ENCODE results near the gene DEFB131A. TPM values are rescaled to one million over a fixed set of nuclear protein-coding genes. Genes with fewer than 3 reads are reported as not detected.
"Not testable (repeated sequence)": the region's sequence is repeated elsewhere in the genome, so short reads cannot be mapped to it uniquely, and the experiment has no call there.

The DEFB131A gene
- total RNA-seq, 2 donors from 2014 or later, result not detected

GRCh38 chr4:9482871-9483270 is 38.7 kb downstream of the DEFB131A start:
- not testable (repeated sequence) for H3K4me3 Mint-ChIP-seq; H3K27ac Mint-ChIP-seq; H3K9me3 Mint-ChIP-seq; H3K36me3 Mint-ChIP-seq (ENCODE audit: low read depth); ATAC-seq (replicated peaks); H3K27me3 Mint-ChIP-seq; H3K4me1 Mint-ChIP-seq

GRCh38 chr4:9483682-9484081 is 39.5 kb downstream of the DEFB131A start:
- not testable (repeated sequence) for H3K4me1 Mint-ChIP-seq; H3K4me3 Mint-ChIP-seq; H3K36me3 Mint-ChIP-seq (ENCODE audit: low read depth); H3K27me3 Mint-ChIP-seq; H3K9me3 Mint-ChIP-seq; H3K27ac Mint-ChIP-seq; ATAC-seq (replicated peaks)

- H3K36me3 Mint-ChIP-seq (ENCODE audit: low read depth); H3K4me3 Mint-ChIP-seq; H3K4me1 Mint-ChIP-seq; H3K27me3 Mint-ChIP-seq; ATAC-seq (replicated peaks); H3K9me3 Mint-ChIP-seq; H3K27ac Mint-ChIP-seq: not testable (repeated sequence)
Measured at GRCh38 chr4:9486880-9487279, 42.7 kb downstream of the DEFB131A start.

- H3K4me1 Mint-ChIP-seq; H3K4me3 Mint-ChIP-seq; H3K36me3 Mint-ChIP-seq (ENCODE audit: low read depth); H3K27me3 Mint-ChIP-seq; ATAC-seq (replicated peaks); H3K27ac Mint-ChIP-seq; H3K9me3 Mint-ChIP-seq: not testable (repeated sequence)
Measured at GRCh38 chr4:9488796-9489195, 44.6 kb downstream of the DEFB131A start.

- not testable (repeated sequence) for H3K27me3 Mint-ChIP-seq; ATAC-seq (replicated peaks); H3K27ac Mint-ChIP-seq; H3K4me1 Mint-ChIP-seq; H3K4me3 Mint-ChIP-seq; H3K9me3 Mint-ChIP-seq; H3K36me3 Mint-ChIP-seq (ENCODE audit: low read depth)
Measured at GRCh38 chr4:9490496-9490895, 46.3 kb downstream of the DEFB131A start.

- not testable (repeated sequence) for ATAC-seq (replicated peaks); H3K27ac Mint-ChIP-seq; H3K27me3 Mint-ChIP-seq; H3K36me3 Mint-ChIP-seq (ENCODE audit: low read depth); H3K4me3 Mint-ChIP-seq; H3K4me1 Mint-ChIP-seq; H3K9me3 Mint-ChIP-seq
Measured at GRCh38 chr4:9490986-9491385, 46.8 kb downstream of the DEFB131A start.

- not testable (repeated sequence) for H3K27ac Mint-ChIP-seq; H3K36me3 Mint-ChIP-seq (ENCODE audit: low read depth); H3K9me3 Mint-ChIP-seq; H3K4me3 Mint-ChIP-seq; ATAC-seq (replicated peaks); H3K4me1 Mint-ChIP-seq
- peaks cover 10% of the 10 kb centered on the region for H3K27me3 Mint-ChIP-seq
Measured at GRCh38 chr4:9493589-9493988, 49.4 kb downstream of the DEFB131A start.

GRCh38 chr4:9494256-9495035 is 50.2 kb downstream of the DEFB131A start:
- not testable (repeated sequence) for H3K27ac Mint-ChIP-seq; H3K4me3 Mint-ChIP-seq; H3K9me3 Mint-ChIP-seq; ATAC-seq (replicated peaks); H3K4me1 Mint-ChIP-seq; H3K36me3 Mint-ChIP-seq (ENCODE audit: low read depth)
- peaks cover 13% of the 10 kb centered on the region for H3K27me3 Mint-ChIP-seq

- H3K36me3 Mint-ChIP-seq (ENCODE audit: low read depth); ATAC-seq (replicated peaks); H3K4me1 Mint-ChIP-seq: not testable (repeated sequence)
Measured at GRCh38 chr4:9495443-9495842, 51.2 kb downstream of the DEFB131A start.

GRCh38 chr4:9497575-9498467 is 53.6 kb downstream of the DEFB131A start:
- not testable (repeated sequence) for H3K4me3 Mint-ChIP-seq; H3K4me1 Mint-ChIP-seq; H3K9me3 Mint-ChIP-seq; ATAC-seq (replicated peaks); H3K36me3 Mint-ChIP-seq (ENCODE audit: low read depth); H3K27me3 Mint-ChIP-seq; H3K27ac Mint-ChIP-seq

More at GRCh38 chr4:9495443-9495842, 51.2 kb downstream of the DEFB131A start:
- not testable (repeated sequence) for H3K4me3 Mint-ChIP-seq, H3K9me3 Mint-ChIP-seq, H3K27ac Mint-ChIP-seq
- peaks cover 13% of the 10 kb centered on the region for H3K27me3 Mint-ChIP-seq

- not testable (repeated sequence) for H3K27ac Mint-ChIP-seq; H3K9me3 Mint-ChIP-seq; H3K4me1 Mint-ChIP-seq; H3K36me3 Mint-ChIP-seq (ENCODE audit: low read depth); ATAC-seq (replicated peaks); H3K4me3 Mint-ChIP-seq; H3K27me3 Mint-ChIP-seq
Measured at GRCh38 chr4:9498468-9499040, 54.3 kb downstream of the DEFB131A start.

GRCh38 chr4:9499974-9500487 is 55.8 kb downstream of the DEFB131A start:
- H3K4me3 Mint-ChIP-seq; ATAC-seq (replicated peaks); H3K9me3 Mint-ChIP-seq; H3K36me3 Mint-ChIP-seq (ENCODE audit: low read depth); H3K27me3 Mint-ChIP-seq; H3K27ac Mint-ChIP-seq; H3K4me1 Mint-ChIP-seq: not testable (repeated sequence)
